GM23248 (cell line): ENCODE measurements around the gene USP25.

Source experiments
- EZH2 ChIP-seq: fragments of 200-600 bp; sonication (generic); IDR thresholded peaks from 2 replicates; pipeline ENCODE4 v1.6.1; 2018; ENCODE audit warnings: antibody characterized with exemption, mild to moderate bottlenecking; ENCODE audit not compliant: insufficient read depth, poor library complexity, severe bottlenecking
- EZH2phosphoT487 ChIP-seq: fragments of 200-600 bp; sonication (generic); IDR thresholded peaks from 2 replicates; pipeline ENCODE4 v1.6.1; 2018; ENCODE audit warnings: antibody characterized with exemption, moderate library complexity, mild to moderate bottlenecking, low read depth; ENCODE audit not compliant: insufficient read depth

- no peak for TF ChIP-seq EZH2
- TF ChIP-seq EZH2phosphoT487: no peak
Observed at GRCh38 chr21:15841856-15842564, 112.2 kb downstream of the USP25 start.
